Measurements from ENCODE around the gene SFR1.

SFR1 gene

GRCh38 chr10:104088239-104088638 lies 33.7 kb upstream of the SFR1 start:
- no peak for ATAC-seq (ENCODE audit: insufficient read depth, low read depth)
- H4K20me1 ChIP-seq (ENCODE audit: insufficient read depth, low read length), result no peaks in the 10 kb centered on the region
- H3K27me3 ChIP-seq (ENCODE audit: insufficient read depth, low read length, poor library complexity), result peaks cover 32% of the 10 kb centered on the region
- TF ChIP-seq, protein P1, sequence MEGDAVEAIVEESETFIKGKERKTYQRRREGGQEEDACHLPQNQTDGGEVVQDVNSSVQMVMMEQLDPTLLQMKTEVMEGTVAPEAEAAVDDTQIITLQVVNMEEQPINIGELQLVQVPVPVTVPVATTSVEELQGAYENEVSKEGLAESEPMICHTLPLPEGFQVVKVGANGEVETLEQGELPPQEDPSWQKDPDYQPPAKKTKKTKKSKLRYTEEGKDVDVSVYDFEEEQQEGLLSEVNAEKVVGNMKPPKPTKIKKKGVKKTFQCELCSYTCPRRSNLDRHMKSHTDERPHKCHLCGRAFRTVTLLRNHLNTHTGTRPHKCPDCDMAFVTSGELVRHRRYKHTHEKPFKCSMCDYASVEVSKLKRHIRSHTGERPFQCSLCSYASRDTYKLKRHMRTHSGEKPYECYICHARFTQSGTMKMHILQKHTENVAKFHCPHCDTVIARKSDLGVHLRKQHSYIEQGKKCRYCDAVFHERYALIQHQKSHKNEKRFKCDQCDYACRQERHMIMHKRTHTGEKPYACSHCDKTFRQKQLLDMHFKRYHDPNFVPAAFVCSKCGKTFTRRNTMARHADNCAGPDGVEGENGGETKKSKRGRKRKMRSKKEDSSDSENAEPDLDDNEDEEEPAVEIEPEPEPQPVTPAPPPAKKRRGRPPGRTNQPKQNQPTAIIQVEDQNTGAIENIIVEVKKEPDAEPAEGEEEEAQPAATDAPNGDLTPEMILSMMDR (IDR thresholded peaks at IDR 0.05; ENCODE audit: borderline replicate concordance, extremely low read depth, low read length, poor library complexity, severe bottlenecking), result no peak
- TF ChIP-seq EZH2 (IDR thresholded peaks at IDR 0.05; ENCODE audit: borderline replicate concordance, low read depth, low read length, severe bottlenecking), result no peak
- H3K36me3 ChIP-seq (ENCODE audit: insufficient read depth, low read length), result no peaks in the 10 kb centered on the region
- no peak overlapping the region for H3K9ac ChIP-seq (ENCODE audit: low read depth, low read length)
- H3K9me3 ChIP-seq (ENCODE audit: insufficient read depth, low read length, severe bottlenecking), result no peaks in the 10 kb centered on the region
- H3K4me2 ChIP-seq (ENCODE audit: insufficient read depth, low read length), result no peak overlapping the region
- H2AFZ ChIP-seq (ENCODE audit: low read depth, low read length), result no peak overlapping the region
- H3K27ac ChIP-seq (ENCODE audit: low read length), result no peak overlapping the region
- H3K4me1 ChIP-seq (ENCODE audit: insufficient read depth, low read length), result no peaks in the 10 kb centered on the region
- no peak for DNase-seq
- no peaks in the 10 kb centered on the region for H3K79me2 ChIP-seq (ENCODE audit: insufficient read depth, low read length)
- no peak overlapping the region for H3K4me3 ChIP-seq (ENCODE audit: low read depth in 1 of 2, low read length in 2 of 2)

DNA sequence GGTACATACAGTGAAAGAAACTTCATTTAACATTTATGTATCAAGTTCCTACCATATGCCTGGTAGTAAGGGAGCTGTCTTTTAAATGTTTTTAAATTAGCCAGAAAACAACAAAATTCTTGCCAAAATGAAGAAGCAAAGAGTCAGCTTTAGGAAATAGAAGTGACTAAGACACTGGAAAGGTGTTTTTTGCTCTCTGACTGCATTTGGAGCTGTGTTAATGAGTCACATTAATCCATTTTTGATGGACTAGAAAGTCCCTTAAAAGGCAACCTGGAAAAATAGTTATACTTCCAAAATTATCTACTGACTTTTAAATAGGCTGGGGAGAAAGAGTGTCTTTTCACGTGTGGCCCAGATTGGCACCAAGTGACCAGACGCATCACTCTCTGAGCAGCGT lies 32.4 kb upstream of the SFR1 start:
- H3K9me3 ChIP-seq (ENCODE audit: insufficient read depth, low read length, severe bottlenecking), result no peaks in the 10 kb centered on the region
- H2AFZ ChIP-seq (ENCODE audit: low read depth, low read length), result no peak overlapping the region
- H3K4me2 ChIP-seq (ENCODE audit: insufficient read depth, low read length), result no peak overlapping the region
- TF ChIP-seq, protein P1 (IDR thresholded peaks at IDR 0.05; ENCODE audit: borderline replicate concordance, extremely low read depth, low read length, poor library complexity, severe bottlenecking), result no peak
- no peak for TF ChIP-seq EZH2 (IDR thresholded peaks at IDR 0.05; ENCODE audit: borderline replicate concordance, low read depth, low read length, severe bottlenecking)
- peaks cover 28% of the 10 kb centered on the region for H3K27me3 ChIP-seq (ENCODE audit: insufficient read depth, low read length, poor library complexity)
- DNase-seq (no peak), ATAC-seq (ENCODE audit: insufficient read depth, low read depth) (no peak)
- no peaks in the 10 kb centered on the region for H3K36me3 ChIP-seq (ENCODE audit: insufficient read depth, low read length)
- no peaks in the 10 kb centered on the region for H3K79me2 ChIP-seq (ENCODE audit: insufficient read depth, low read length)
- no peak overlapping the region for H3K27ac ChIP-seq (ENCODE audit: low read length)
- H3K4me3 ChIP-seq (ENCODE audit: low read depth in 1 of 2, low read length in 2 of 2), result no peak overlapping the region
- H3K9ac ChIP-seq (ENCODE audit: low read depth, low read length), result no peak overlapping the region
- no peaks in the 10 kb centered on the region for H4K20me1 ChIP-seq (ENCODE audit: insufficient read depth, low read length)
- no peaks in the 10 kb centered on the region for H3K4me1 ChIP-seq (ENCODE audit: insufficient read depth, low read length)

DNA sequence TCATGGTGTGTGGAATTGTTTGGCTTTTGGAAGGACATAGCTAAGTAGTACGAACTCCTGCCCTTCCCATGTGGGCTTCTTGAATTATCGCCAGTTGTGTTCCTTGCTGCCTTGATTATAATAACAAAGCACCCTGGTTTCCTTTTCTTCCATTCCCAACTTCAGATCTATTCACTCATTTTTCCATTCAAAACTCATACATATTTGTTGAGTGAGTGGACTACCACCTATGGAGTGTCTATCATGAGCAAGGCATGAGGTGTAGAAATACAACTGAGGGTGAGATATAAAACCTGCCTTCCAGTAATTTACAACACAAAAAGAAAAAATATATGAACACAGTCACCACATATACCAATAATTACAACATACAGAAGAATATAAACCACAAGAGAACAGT lies 31.4 kb upstream of the SFR1 start:
- DNase-seq (no peak), ATAC-seq (ENCODE audit: insufficient read depth, low read depth) (no peak)
- no peaks in the 10 kb centered on the region for H3K4me1 ChIP-seq (ENCODE audit: insufficient read depth, low read length)
- H2AFZ ChIP-seq (ENCODE audit: low read depth, low read length), result no peak overlapping the region
- no peaks in the 10 kb centered on the region for H3K79me2 ChIP-seq (ENCODE audit: insufficient read depth, low read length)
- no peaks in the 10 kb centered on the region for H3K9me3 ChIP-seq (ENCODE audit: insufficient read depth, low read length, severe bottlenecking)
- H3K4me2 ChIP-seq (ENCODE audit: insufficient read depth, low read length), result no peak overlapping the region
- peaks cover 24% of the 10 kb centered on the region for H3K27me3 ChIP-seq (ENCODE audit: insufficient read depth, low read length, poor library complexity)
- no peaks in the 10 kb centered on the region for H3K36me3 ChIP-seq (ENCODE audit: insufficient read depth, low read length)
- H3K27ac ChIP-seq (ENCODE audit: low read length), result no peak overlapping the region
- no peak overlapping the region for H3K4me3 ChIP-seq (ENCODE audit: low read depth in 1 of 2, low read length in 2 of 2)
- no peaks in the 10 kb centered on the region for H4K20me1 ChIP-seq (ENCODE audit: insufficient read depth, low read length)
- H3K9ac ChIP-seq (ENCODE audit: low read depth, low read length), result no peak overlapping the region
- TF ChIP-seq, protein P1 (IDR thresholded peaks at IDR 0.05; ENCODE audit: borderline replicate concordance, extremely low read depth, low read length, poor library complexity, severe bottlenecking), result no peak
- TF ChIP-seq EZH2 (IDR thresholded peaks at IDR 0.05; ENCODE audit: borderline replicate concordance, low read depth, low read length, severe bottlenecking), result no peak

GRCh38 chr10:104092749-104093148 lies 29.2 kb upstream of the SFR1 start:
- Histone ChIP-seq H3K27ac (ENCODE audit: low read length) (no peak overlapping the region), H3K9me3 (ENCODE audit: insufficient read depth, low read length, severe bottlenecking) (no peaks in the 10 kb centered on the region), H3K27me3 (ENCODE audit: insufficient read depth, low read length, poor library complexity) (peaks cover 14% of the 10 kb centered on the region), H3K4me2 (ENCODE audit: insufficient read depth, low read length) (no peak overlapping the region), H4K20me1 (ENCODE audit: insufficient read depth, low read length) (no peaks in the 10 kb centered on the region), H3K4me3 (ENCODE audit: low read depth in 1 of 2, low read length in 2 of 2) (no peak overlapping the region), H3K9ac (ENCODE audit: low read depth, low read length) (no peak overlapping the region), H3K79me2 (ENCODE audit: insufficient read depth, low read length) (no peaks in the 10 kb centered on the region), H3K4me1 (ENCODE audit: insufficient read depth, low read length) (no peaks in the 10 kb centered on the region), H3K36me3 (ENCODE audit: insufficient read depth, low read length) (no peaks in the 10 kb centered on the region), H2AFZ (ENCODE audit: low read depth, low read length) (no peak overlapping the region)
- TF ChIP-seq EZH2 (IDR thresholded peaks at IDR 0.05; ENCODE audit: borderline replicate concordance, low read depth, low read length, severe bottlenecking), result no peak
- TF ChIP-seq, protein P1 (IDR thresholded peaks at IDR 0.05; ENCODE audit: borderline replicate concordance, extremely low read depth, low read length, poor library complexity, severe bottlenecking), result no peak
- ATAC-seq (ENCODE audit: insufficient read depth, low read depth), result no peak
- no peak for DNase-seq

All from DND-41 (cell line).